ENCODE results near the gene CELF1. TPM values are rescaled to one million over a fixed set of nuclear protein-coding genes. Genes with fewer than 3 reads are reported as not detected.
"Not testable (repeated sequence)": the region's sequence is repeated elsewhere in the genome, so short reads cannot be mapped to it uniquely, and the experiment has no call there.

Gene CELF1
- total RNA-seq, 1 donor: 94.5 TPM

DNA sequence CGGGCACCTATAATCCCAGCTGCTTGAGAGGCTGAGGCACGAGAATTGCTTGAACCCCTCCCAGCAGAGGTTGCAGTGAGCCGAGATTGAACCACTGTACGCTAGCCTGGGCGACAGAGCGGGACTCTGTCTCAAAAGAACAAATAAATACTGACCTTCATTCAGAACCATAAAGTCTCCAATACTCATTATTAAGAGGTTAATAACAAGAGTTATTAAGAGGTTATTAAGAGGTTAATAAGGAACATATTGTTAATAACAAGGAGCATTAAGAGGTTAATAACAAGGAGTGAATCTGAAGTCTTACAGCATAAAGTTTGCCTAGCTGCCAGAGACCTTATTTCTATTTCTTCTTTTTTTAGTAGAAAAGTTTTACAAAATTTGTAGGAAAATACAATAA, 7.6 kb downstream of the CELF1 start:
- DNase-seq (ENCODE audit: low read depth in 2 of 3, low spot score in 2 of 3): no peak

DNA sequence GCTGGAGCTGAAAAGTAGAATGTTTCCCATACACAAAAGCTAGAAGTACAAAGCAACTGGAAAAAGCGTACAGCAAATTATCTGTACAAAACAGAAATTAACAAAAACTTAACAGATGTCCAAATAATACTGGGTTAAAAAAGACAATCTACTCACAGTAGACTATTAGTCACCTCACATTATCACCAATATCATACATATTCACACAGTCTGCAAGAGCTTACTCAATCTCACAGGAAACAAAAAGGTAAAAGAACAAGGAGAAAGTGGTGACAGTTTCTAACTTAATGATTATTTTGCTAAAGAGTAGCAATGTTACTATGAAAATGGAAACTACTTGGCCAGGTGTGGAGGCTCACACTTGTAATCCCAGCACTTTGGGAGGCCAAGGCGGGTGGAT, 11.9 kb downstream of the CELF1 start:
- no peak for DNase-seq (ENCODE audit: low read depth in 2 of 3, low spot score in 2 of 3)

DNA sequence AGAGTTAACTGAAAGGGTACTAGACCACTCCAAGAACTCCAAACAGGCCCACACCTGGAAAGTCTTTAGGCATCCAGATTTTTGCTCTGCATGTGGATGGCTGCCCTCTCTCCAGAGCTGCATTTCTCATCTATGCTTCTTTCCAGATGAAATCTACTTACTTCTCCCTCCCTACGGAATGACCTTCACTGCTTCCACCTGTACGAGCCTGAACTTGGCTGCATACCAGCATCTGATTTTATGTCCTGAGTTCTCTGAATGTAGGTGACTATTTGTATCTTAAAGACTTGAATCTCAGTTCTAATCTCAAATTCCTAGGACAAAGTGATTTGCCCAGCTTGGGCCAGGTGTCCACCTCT, 13.3 kb downstream of the CELF1 start:
- no peak for DNase-seq (ENCODE audit: low read depth in 2 of 3, low spot score in 2 of 3)

DNA sequence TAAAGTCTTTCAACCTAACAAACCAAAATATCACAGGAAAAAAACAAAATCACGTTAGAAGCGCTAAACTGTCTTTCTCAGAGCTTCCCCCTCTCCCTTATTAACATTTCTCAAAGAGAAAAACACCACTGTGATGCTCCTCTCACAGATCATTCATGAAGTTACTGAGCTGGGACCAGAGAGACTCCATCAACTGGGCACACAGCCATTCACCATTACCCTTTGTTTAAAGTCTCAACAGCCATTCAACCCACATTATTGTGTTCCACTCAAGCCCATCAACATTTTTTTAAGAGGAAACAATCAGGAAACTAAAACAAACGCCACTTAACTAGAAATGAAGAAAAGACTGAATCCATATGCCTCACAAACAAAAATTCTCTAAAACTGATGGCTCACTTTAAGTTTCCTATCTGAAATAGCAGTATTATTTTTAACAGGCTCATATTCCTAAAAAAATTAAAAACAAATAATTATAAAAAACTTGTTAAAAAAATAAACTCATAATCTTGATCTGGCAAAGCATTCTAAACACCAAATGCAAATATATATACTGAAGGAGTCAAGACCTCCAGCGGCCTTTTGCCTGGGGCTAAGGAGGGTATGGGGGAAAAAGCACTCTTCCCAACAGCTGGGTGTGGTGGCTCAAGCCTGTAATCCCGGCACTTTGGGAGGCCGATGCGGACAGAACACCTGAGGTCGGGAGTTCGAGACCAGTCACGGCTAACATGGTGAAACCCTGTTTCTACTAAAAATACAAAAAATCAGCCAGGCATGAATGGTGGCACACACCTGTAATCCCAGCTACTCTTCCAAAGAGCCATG, 14.0 kb downstream of the CELF1 start:
- DNase-seq (ENCODE audit: low read depth in 2 of 3, low spot score in 2 of 3): no peak

DNA sequence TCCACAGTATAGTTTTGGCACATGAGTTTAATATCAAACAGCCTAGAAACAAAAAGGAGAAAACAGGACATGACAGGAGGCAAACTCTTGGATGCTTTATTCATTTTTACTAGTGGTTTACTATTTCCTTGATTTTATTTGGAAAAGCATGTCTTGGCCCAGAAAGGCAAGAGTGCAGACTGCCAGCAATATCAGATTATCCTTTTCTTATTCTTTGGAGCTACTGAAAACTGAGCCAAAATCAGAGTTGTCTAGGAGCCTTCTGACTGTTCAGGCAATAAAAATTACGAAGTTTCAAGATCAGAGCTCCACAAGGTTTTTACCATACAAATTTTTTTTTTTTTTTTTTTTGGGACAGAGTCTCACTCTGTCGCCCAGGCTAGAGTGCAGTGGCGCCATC, 16.0 kb downstream of the CELF1 start:
- DNase-seq (ENCODE audit: low read depth in 2 of 3, low spot score in 2 of 3): no peak

DNA sequence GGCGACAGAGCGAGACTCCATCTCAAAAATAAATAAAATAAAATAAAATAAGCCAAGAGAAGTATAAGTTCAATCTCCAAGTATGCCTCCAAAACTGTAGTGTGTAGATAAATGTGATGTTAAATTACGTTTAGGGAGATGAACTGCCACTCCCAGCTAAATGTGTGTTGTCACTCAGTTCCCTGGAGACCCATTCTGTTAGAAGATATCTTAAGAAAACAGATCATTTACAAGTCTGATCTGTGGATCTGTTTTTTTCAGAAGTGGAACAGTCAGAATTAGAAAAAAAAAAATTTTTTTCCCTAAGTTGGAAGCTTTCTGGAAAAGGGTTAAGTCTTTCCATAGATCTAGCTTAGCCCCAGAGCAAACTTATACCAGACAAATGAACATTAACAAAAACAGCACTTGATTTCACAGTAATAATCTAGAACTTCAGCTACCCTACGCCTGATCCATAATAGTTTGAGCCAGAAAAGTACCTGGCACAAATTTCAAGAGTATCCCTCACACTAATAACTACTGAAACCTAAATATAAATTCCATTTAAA, 18.2 kb downstream of the CELF1 start:
- no peak for DNase-seq (ENCODE audit: low read depth in 2 of 3, low spot score in 2 of 3)

DNA sequence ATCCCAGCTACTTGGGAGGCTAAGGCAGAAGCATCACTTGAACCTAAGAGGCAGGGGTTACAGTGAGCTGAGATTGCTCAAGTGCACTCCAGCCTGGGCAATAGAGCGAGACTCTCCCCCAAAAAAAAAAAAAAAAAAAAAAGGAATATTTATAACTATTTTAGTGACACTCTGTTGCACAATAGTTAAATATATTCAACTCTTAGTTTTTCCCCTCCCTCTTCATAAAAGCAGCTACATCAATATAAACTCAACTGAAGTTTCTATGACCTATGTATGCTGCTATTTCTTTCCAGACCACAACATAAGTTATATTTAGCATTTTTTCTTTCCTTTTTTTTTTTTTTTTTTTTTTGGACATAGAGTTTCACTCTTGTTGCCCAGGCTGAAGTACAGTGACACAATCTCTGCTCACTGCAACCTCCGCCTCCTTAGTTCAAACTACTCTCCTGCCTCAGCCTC, 19.2 kb downstream of the CELF1 start:
- no peak for DNase-seq (ENCODE audit: low read depth in 2 of 3, low spot score in 2 of 3)

DNA sequence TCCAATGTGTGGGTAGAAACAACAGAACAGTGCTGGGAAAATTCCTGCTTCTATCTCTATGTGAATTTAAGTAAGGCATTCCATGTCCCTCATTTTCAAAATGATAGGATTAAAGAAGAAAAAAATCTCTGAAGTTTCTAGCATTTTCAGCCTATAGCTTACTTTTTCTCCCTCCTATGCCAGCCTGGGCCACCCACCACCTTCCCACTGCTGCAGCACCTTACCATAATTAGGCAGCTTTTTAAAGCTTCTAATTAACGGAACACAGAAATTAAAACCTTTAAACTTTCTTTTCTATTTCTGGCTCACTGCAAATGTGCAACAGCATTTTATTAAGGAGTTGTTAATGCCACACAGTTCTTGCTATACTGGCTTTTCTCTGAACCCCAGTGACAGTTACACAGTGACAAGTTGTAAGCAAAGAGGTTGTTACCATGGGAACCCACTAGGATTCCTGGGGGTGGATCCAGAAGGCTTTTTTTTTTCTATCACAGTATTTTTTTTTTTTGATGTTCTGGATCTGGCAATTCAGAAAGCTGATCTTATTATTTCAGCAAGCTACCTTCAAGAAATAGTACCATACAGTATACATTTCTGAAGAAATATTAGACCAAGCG, 20.2 kb downstream of the CELF1 start:
- peak in 2 of 3 donors; percentile 39 to 51 for DNase-seq (ENCODE audit: low read depth in 2 of 3, low spot score in 2 of 3)

DNA sequence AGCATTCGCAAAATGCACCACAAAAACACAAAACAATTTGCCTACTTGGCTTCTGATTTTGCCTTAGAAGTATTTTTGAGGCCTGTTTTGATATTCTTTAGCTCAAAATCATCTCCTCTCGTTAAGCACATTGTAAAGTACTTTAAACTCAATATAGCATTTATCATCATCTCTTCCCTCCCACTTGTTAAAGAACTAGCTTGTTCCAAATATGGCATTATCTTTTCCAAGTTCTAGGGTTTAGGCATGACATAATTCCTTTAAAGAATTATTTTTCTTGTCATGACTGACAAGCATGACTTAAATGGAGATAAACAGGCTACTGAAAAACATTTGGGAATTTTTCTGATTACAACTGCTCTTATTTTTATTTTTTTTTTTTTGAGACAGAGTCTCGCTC, 21.3 kb downstream of the CELF1 start:
- no peak for DNase-seq (ENCODE audit: low read depth in 2 of 3, low spot score in 2 of 3)

DNA sequence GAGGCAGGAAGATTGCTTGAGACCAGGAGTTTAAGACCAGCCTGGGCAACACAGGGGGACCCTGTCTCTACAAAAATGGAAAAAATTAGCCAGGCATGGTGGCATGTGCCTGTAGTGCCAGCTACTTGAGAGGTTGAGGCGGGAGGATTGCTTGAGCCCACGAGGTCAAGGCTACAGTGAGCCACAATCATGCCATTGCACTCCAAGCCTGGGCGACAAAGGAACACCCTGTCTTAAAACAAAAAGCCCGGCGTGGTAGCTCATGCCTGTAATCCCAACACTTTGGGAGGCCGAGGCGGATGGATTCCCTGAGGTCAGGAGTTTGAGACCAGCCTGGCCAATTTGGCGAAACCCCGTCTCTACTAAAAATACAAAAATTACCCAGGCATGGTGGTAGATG, 22.2 kb downstream of the CELF1 start:
- not testable (repeated sequence) for DNase-seq (ENCODE audit: low read depth in 2 of 3, low spot score in 2 of 3)

DNA sequence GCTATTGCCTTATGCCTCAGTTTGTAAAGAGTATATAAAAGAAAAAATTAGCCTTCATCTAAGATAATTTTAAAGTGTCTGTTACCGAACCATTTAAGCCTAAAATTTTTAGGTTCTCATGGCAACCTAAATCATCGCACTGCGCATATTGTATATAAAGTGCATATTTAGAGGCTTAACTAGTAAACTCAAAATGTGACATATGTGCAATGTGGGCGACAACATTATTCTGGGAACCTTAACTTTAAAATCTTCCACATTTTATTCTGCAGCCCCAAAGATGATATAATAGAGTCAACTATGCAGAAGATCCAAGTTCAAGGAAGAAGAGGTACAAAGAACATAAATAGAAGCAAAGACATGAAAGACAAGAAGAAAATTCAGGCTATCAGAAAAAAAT, 23.0 kb downstream of the CELF1 start:
- no peak for DNase-seq (ENCODE audit: low read depth in 2 of 3, low spot score in 2 of 3)

DNA sequence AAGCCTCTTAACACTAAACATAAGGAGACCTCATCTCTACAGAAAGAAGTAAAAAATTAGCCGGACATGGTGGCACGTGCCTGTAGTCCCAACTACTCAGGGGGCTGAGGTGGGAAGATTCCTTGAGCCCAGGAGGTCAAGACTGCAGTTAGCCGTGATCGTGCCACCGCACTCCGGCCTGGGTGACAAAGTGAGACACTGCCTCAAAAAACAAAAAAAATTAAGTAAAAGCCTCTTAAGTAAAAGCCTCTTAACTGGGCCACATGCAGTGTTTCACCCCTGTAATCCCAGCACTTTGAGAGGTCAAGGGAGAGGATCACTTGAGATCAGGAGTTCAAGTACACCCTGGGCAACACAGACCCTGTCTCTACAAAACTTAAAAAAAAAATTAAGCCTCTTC, 25.7 kb downstream of the CELF1 start:
- DNase-seq (ENCODE audit: low read depth in 2 of 3, low spot score in 2 of 3): no peak

DNA sequence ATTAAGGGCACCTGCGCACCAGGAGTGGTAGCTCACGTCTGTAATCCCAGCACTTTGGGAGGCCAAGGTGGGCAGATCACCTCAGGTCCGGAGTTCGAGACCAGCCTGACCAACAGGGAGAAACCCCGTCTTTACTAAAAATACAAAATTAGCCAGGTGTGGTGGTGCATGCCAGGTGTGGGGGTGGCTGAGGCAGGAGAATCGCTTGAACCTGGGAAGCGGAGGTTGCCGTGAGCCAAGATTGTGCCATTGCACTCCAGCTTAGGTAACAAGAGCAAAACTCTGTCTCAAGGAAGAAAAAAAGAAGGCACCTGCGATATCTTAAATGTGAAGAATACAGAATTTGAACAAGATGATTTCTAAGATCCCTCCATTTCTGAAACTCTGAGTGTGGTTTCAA, 26.9 kb downstream of the CELF1 start:
- not testable (repeated sequence) for DNase-seq (ENCODE audit: low read depth in 2 of 3, low spot score in 2 of 3)

DNA sequence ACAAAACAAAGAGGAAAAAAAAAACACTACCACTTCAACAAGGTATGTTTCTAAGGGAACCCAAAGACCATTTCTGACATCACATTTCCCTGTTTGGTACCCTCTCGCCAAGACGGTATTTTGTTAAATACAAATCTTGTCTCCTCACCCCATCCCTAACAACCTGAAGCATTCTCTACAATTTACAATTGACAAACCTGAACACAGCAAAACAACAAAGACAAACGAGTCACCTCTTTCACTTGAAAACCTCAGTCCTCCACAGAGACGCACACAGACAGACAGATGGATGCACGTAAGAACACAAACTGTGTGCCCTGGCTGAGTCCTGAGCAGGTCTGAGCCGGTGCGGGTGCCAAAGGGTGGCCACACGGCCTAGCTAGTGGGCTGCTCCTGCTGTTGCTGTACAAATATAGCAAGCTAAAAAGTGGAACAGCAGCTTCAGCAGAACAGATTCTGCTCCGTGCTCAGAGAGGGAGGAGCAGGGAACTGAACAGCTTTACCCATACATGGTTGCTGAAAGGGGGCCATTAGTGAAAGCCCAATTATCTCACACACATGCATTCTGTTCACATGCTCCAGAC, 28.5 kb downstream of the CELF1 start:
- no peak for DNase-seq (ENCODE audit: low read depth in 2 of 3, low spot score in 2 of 3)

DNA sequence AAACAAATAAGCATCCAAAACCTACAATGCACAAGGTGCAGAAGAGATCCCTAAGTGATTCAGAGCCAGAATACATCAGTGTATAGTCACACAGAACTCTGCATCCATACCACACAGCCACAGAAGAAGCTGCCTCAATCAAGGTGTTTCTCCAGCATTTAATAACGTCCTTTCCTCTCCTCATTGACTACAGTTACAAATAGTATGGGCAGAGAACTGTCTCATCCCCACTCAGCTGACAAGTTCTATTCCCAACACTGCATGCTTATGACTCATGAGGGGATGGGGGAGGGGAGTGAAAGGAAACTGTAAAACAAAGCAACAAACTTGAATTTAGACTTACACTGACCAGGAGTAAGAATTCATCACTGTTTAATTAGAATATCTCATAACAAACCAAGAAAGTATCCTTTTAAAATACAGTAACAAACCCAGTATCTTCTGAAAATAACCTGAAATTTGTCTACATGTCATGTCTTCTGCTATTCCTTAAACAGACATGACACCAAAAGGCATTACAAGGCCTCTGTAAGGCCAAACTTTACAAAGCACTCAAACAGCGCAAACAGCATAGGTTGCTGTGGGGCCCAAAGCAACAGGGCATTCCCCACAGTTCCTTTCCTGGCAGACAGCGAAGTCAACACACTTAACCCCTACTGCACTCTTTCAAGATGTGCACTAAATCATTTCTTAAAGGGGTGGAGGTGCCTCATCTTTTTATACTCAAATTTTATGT, 29.3 kb downstream of the CELF1 start:
- DNase-seq (ENCODE audit: low read depth in 2 of 3, low spot score in 2 of 3): peak in 2 of 3 donors; percentile 52 to 78

DNA sequence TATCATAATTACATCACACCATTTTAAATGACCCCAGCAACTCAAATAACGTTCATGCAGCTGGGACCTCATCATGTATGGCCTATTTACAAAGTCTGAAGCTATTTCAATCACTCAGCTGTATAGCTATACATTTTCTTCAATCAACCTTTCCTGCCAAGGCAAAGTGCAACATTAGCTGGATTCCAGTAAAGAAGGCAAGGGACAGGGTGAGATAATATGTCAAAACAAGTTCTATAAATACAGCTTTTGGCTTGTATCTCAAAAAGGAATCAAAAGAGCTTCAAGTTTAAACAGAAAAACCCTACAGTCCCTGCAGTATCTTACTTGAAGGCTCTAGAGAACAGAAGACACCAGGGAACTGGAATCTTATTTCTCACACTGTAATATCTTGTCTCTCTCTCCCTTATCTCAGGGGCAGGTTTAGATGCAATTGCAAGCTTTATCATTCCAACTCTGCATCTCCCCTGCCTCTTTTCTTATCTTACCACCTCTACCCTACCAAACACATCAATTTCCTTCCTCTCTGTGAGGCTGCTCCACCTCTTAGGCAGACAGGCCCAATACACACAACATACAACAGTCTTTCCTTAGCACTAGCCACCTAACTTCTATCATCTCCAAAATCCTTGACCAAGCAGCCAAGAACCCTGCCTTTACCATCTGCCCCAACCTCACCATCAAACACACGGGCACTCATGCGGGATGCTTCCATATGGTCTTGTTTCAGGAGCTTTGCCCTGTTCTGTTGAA, 34.5 kb downstream of the CELF1 start:
- peak in 2 of 3 donors; percentile 48 to 51 for DNase-seq (ENCODE audit: low read depth in 2 of 3, low spot score in 2 of 3)

DNA sequence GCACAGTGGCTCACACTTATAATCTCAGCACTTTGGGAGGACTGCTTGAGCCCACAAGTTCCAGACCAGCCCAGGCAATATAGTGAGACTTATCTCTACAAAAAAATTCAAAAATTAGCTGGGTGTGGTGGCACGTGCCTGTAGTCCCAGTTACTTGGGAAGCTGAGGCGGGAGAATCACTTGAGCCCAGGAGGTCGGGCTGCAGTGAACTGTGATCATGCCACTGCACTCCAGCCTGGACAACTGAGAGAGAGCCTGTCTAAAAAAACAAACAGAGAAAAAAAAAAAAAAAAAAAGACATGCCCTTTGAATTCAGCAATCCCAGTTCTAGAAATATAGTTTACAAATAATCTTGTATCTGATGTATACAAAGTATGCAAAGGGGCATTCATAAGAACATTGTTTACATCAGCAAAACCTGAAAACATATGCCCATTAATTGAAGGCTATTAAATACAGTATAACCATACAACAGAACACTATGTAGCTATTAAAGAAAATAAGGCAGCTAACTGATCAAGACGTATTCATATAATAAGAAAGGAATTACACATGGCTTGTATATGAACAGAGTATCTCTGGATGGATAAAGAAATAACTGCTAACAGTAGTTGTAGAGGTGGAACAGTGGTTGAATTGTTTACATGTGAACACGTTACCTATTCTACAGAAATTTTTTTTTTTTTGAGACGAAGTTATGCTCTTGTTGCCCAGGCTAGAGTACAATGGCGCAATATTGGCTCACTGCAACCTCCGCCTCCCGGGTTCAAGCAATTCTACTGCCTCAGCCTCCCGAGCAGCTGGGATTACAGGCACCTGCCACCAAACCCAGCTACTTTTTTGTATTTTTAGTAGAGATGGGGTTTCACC, 35.7 kb downstream of the CELF1 start:
- no peak for DNase-seq (ENCODE audit: low read depth in 2 of 3, low spot score in 2 of 3)

DNA sequence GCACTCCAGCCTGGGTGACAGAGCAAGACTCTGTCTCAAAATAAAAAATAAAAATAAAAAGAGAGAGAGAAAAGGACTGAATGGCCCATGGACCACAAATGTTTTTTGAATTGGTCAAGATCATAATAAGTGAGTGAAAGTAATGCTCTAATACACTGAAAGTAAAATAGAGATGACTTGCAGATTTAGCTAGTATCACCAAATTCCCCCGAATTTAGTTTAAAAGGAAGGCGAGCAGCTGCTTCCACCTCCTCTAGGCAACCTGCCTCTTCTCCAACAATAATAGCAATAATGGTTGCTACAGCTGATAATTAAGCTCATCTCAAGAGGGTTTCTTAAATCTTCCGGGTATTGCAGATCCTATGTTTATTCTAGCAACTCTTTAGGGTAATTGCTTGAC, 36.8 kb downstream of the CELF1 start:
- peak in 1 of 3 donors; percentile 48 for DNase-seq (ENCODE audit: low read depth in 2 of 3, low spot score in 2 of 3)
